Small intestine (tissue), 7 donors: ENCODE measurements around the gene MRPS27. TPM values are rescaled to one million over a fixed set of nuclear protein-coding genes. Genes with fewer than 3 reads are reported as not detected.

Experiments
- DNase-seq, 2 donors: peaks; one replicate each; pipeline versions ENCODE4 v3.0.0 to v3.0.0-alpha.2; 2013
- FAIRE-seq: peaks from 2 replicates; lab custom pipeline; 2012; peaks lifted over from hg19 to GRCh38; lab: Jason Lieb, UNC
- H3K27ac ChIP-seq, 3 donors: one replicate each; pipeline ENCODE4 v1.5.1; 2013; ENCODE audit warnings: low read length in 2 of 3, mild to moderate bottlenecking in 2 of 3, control low read depth in 1 of 3, inconsistent platforms in 1 of 3, low read depth in 1 of 3, moderate library complexity in 1 of 3
- H3K27me3 ChIP-seq, 3 donors: one replicate each; pipeline ENCODE4 v1.6.1; 2013; ENCODE audit warnings: low read length in 3 of 3, inconsistent platforms in 1 of 3; ENCODE audit not compliant: control insufficient read depth in 3 of 3, insufficient read depth in 3 of 3
- H3K36me3 ChIP-seq, 3 donors: one replicate each; pipeline ENCODE4 v1.6.1; 2013; ENCODE audit warnings: low read length in 3 of 3, inconsistent platforms in 1 of 3, low read depth in 1 of 3, mild to moderate bottlenecking in 1 of 3, moderate library complexity in 1 of 3; ENCODE audit not compliant: control insufficient read depth in 3 of 3, insufficient read depth in 2 of 3
- H3K4me1 ChIP-seq, 3 donors: one replicate each; pipeline ENCODE4 v1.6.1; 2013; ENCODE audit warnings: low read length in 2 of 3, inconsistent platforms in 1 of 3, low read depth in 1 of 3, mild to moderate bottlenecking in 1 of 3, moderate library complexity in 1 of 3; ENCODE audit not compliant: control insufficient read depth in 3 of 3, insufficient read depth in 2 of 3
- H3K4me3 ChIP-seq, 3 donors: one replicate each; pipeline ENCODE4 v1.5.1; 2013; ENCODE audit warnings: low read length in 3 of 3, control low read depth in 1 of 3, inconsistent platforms in 1 of 3, low read depth in 1 of 3, mild to moderate bottlenecking in 1 of 3, moderate library complexity in 1 of 3
- H3K9me3 ChIP-seq, 2 donors: one replicate each; pipeline ENCODE4 v1.6.1; 2013; ENCODE audit warnings: low read depth in 1 of 2, low read length in 1 of 2; ENCODE audit not compliant: control insufficient read depth in 2 of 2, insufficient read depth in 1 of 2
- WGBS, 3 donors: extraction: QIAGEN DNeasy Blood & Tissue Kit; methylation state at CpG; one replicate each; pipeline ENCODE4 v1.1.7; 2013; 5-methylcytosine and 5-hydroxymethylcytosine counted together
- polyA plus RNA-seq, 4 donors: library from polyadenylated mRNA; stranded (reverse) in 3 of 4; unstranded in 1 of 4; fragments of 200-250 nt in 3 of 4; fragments of 120-200 nt in 1 of 4; gene quantifications; one replicate each; pipeline versions ENCODE4 v1.2.1 to v1.2.3, GENCODE V29; 2013
- donor health status: healthy with polysubstance abuse.
- donor health status: control.
- donor health status: control.
- donor health status: Bipolar disorder and iron deficiency.
- donor health status: healthy.

The MRPS27 gene
- polyA plus RNA-seq, 4 donors: 11.9 to 51.1 (median 29.6) TPM

DNA sequence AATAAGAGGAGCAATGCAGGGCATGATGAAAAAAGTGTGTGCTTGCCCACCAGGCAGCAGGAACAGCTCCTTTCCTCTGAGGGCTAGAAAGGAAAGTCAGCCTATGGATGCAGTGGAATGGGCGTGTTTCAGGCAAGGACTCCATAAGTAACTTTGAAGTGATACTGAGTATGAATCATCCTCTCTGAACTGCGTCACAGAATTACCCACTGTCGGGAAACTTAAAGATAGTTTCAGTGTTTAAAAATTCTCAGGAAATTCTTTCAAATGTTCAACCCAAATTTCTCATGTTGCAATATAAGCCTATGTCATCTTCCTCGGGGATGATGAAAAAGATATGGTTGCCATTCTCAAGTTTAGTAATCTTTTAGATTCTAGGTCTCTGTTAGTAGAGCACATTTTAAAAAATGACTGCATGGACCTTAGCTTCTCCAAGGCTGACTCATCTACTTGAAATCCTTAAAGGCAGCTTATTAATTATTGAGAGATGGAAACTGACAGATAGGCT is 27.8 kb upstream of the MRPS27 start:
- WGBS, 3 donors: 75 to 89% (median 76%) methylated on average over 4 of the region's 4 CpGs
- no peak for FAIRE-seq

GRCh38 chr5:72346398-72346797 is 26.4 kb upstream of the MRPS27 start:
- Histone ChIP-seq H3K9me3 (no peaks in the 10 kb centered on the region), H3K27me3 (no peaks in the 10 kb centered on the region), H3K4me3 (no peak overlapping the region), H3K27ac (no peak overlapping the region), H3K4me1 (no peaks in the 10 kb centered on the region), H3K36me3 (peaks cover 0 to 14% (median 6%) of the 10 kb centered on the region in 3 donors)
- FAIRE-seq: no peak
- WGBS, 3 donors: 51 to 81% (median 72%) methylated on average over 2 of the region's 2 CpGs
- peak in 1 of 2 donors; percentile 23 for DNase-seq

More for the DNA sequence above, 27.8 kb upstream of the MRPS27 start:
- no peaks in the 10 kb centered on the region for H3K4me1 ChIP-seq
- no peaks in the 10 kb centered on the region for H3K27me3 ChIP-seq
- no peak overlapping the region for H3K4me3 ChIP-seq
- no peak for DNase-seq
- H3K9me3 ChIP-seq: no peaks in the 10 kb centered on the region
- no peak overlapping the region for H3K27ac ChIP-seq
- peaks cover 0 to 10% (median 6%) of the 10 kb centered on the region in 3 donors for H3K36me3 ChIP-seq

GRCh38 chr5:72338689-72339209 is 18.7 kb upstream of the MRPS27 start:
- Histone ChIP-seq H3K4me1 (no peaks in the 10 kb centered on the region), H3K36me3 (peaks cover 0 to 12% (median 8%) of the 10 kb centered on the region in 3 donors), H3K27ac (no peak overlapping the region), H3K4me3 (no peak overlapping the region), H3K27me3 (no peaks in the 10 kb centered on the region), H3K9me3 (no peaks in the 10 kb centered on the region)
- FAIRE-seq (no peak), DNase-seq (no peak)
- WGBS, 3 donors: 91 to 95% (median 91%) methylated on average over 4 of the region's 4 CpGs

DNA sequence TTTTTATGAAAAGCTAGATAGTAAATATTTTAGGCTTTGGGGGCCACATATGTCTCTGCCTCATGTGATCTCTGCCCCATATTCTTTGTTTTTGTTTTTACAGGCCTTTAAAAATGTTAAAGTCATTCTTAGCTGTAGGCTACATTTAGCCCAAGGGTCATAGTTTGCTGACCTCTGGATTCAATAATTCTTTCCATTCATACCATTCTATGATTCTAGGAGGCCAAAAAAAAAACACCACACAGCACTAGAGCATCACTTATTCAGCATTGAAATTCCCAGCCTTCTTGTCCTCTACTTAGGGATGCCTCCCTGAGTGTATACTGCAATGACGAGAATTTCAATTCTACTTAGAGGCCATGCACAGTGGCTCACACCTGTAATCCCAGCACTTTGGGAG is 17.1 kb upstream of the MRPS27 start:
- WGBS, 3 donors: 91 to 100% (median 93%) methylated on average over 1 of the region's 1 CpG
- peaks cover 0 to 12% (median 4%) of the 10 kb centered on the region in 3 donors for H3K36me3 ChIP-seq
- DNase-seq: no peak
- no peaks in the 10 kb centered on the region for H3K27me3 ChIP-seq
- H3K9me3 ChIP-seq: no peaks in the 10 kb centered on the region
- H3K4me3 ChIP-seq: no peak overlapping the region
- no peak for FAIRE-seq
- H3K27ac ChIP-seq: no peak overlapping the region
- no peaks in the 10 kb centered on the region for H3K4me1 ChIP-seq

DNA sequence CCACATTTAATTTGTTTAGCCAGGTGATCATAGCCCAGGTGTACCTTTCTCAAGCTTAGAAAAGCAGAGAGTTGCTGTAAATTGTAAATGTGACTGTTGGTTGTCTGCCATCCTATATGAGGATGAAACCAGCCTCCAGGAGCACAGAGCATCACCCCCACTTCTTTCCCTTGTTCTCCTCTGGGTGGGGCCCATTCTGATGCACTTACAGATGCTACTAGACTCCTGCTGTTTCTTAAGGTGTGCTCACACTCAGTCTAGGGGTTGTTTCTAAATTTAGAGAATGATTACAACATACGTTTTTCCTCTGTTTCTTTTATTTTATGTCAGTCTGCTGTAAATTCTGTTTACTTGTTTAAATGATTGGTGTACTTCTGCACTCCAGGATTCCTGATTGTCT is 10.7 kb upstream of the MRPS27 start:
- FAIRE-seq: no peak
- 82 to 90% (median 85%) methylated on average over 1 of the region's 1 CpG for WGBS, 3 donors
- Histone ChIP-seq H3K27me3 (no peaks in the 10 kb centered on the region), H3K36me3 (peaks cover 0 to 15% (median 2%) of the 10 kb centered on the region in 3 donors), H3K4me3 (no peak overlapping the region), H3K4me1 (no peaks in the 10 kb centered on the region), H3K9me3 (no peaks in the 10 kb centered on the region), H3K27ac (no peak overlapping the region)
- DNase-seq: no peak

DNA sequence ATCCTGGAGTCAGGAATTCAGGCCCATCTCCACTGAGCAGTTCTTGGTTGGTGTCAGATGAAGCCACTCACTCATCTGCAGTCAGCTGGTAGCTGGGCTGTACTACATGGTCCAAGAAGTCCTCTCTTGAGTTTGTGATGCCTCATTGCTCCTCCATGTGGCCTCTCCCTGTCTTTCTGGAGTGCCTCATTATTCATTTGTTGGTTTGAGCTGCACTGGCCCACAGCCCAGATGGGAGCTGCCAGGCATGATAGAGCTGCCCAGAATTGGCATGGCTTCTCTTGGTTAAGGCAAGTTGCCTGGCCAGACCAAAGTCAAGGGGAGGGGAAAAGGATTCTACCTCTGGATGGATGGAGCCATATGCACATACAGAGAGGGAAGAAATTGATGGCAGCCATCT is 8.1 kb upstream of the MRPS27 start:
- DNase-seq: no peak
- Histone ChIP-seq H3K27me3 (no peaks in the 10 kb centered on the region), H3K4me1 (no peaks in the 10 kb centered on the region), H3K4me3 (no peak overlapping the region), H3K27ac (no peak overlapping the region), H3K36me3 (peaks cover 0 to 21% (median 0%) of the 10 kb centered on the region in 3 donors), H3K9me3 (no peaks in the 10 kb centered on the region)
- no peak for FAIRE-seq

DNA sequence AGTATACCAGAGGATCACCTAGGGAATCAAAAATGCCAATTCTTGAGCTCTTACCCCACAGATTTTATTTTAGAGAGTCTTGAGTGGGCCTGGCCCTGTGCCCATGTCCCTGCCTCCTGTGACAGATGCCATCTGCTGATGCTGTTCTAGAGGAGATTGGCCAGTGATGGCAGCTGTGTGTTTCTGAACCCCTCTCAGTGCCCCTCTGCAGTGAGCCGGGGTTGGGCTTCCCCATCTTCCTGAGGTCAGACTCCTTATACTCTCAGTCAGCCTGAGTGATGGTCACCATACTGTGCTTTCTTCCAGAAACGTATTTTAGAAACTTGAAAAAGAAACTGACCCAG is 6.2 kb upstream of the MRPS27 start:
- DNase-seq: no peak
- Histone ChIP-seq H3K4me3 (no peak overlapping the region), H3K4me1 (no peaks in the 10 kb centered on the region), H3K27me3 (no peaks in the 10 kb centered on the region), H3K27ac (no peak overlapping the region), H3K9me3 (no peaks in the 10 kb centered on the region), H3K36me3 (peaks cover 0 to 21% (median 0%) of the 10 kb centered on the region in 3 donors)
- no peak for FAIRE-seq
- 83 to 97% (median 93%) methylated on average over 2 of the region's 2 CpGs for WGBS, 3 donors

DNA sequence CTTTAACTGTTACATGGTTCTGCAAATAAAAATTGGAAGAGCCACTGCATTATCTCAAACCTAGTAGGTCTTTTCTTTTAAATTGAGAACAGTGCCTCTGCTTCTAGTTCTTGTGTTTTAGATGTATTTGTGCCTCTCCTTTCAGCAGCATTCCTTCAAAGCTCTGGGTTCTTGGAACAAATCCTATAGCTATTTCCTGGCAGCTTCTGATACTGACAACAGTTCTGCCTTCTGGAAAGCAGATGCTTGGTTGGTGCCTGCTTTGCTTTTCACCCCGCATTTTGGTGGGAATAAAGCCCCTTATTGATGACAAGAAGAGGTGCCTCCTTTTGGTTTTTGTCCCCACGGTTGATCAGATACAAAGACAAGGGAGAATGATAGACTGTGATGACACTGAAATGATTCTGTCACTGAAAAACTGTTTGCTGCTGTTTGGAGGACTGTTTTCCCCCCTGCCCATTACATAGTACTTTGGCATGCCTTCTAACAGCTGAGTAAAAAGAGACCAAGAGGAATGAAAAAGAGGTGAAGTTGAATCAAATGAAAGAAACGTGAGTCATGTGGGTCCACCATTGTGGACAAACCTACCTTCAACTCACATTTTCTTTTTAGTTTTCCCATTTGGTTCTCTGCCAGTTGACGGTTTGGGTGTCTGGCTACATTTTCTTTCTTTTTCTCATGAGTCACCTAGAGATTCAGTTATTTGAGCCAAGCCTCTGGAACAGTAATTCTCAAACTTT is 5.7 kb upstream of the MRPS27 start:
- Histone ChIP-seq H3K27me3 (no peaks in the 10 kb centered on the region), H3K4me3 (no peak overlapping the region), H3K4me1 (no peaks in the 10 kb centered on the region), H3K27ac (no peak overlapping the region), H3K36me3 (peaks cover 0 to 21% (median 0%) of the 10 kb centered on the region in 3 donors), H3K9me3 (no peaks in the 10 kb centered on the region)
- DNase-seq (no peak), FAIRE-seq (no peak)
- 76 to 86% (median 85%) methylated on average over 4 of the region's 4 CpGs for WGBS, 3 donors
